ENCODE results near the gene SRRM5.

DNA sequence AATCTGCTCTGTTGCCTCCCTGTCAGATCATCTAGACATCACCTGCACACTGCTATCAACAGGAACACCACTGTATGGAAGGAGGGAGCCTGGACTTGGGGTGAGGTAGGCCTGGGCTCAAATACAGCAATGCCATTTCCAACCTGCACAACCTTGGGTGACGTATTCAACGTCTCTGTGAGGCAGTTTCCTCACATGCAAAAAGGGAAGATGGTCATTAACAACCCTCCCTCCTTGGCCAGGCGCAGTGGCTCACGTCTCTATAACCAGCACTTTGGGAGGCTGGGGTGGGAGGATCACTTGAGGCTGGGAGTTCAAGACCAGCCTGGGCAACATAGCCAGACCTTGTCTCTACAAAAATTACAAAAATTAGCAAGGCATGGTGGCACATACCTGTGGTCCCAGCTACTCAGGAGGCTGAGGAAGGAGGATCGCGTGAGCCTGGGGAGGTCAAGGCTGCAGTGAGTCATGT is 49.6 kb upstream of the SRRM5 start:
- TF ChIP-seq GATA2 (IDR thresholded peaks at IDR 0.05; ENCODE audit: low read depth, low read length) (no peak), GATA3 (IDR thresholded peaks at IDR 0.05; ENCODE audit: low read depth, low read length) (no peak)
